Endodermal cell (in vitro differentiated cells): ENCODE measurements around the gene IRF4. TPM values are rescaled to one million over a fixed set of nuclear protein-coding genes. Genes with fewer than 3 reads are reported as not detected.

Source experiments
- DNase-seq: peaks from one replicate; pipeline ENCODE4 v3.0.0-alpha.2; 2017
- H3K27ac ChIP-seq: 2 replicates; pipeline ENCODE4 v1.5.1; 2013; ENCODE audit warnings: mild to moderate bottlenecking, low read depth, low read length, moderate library complexity
- H3K27me3 ChIP-seq: 2 replicates; pipeline ENCODE4 v1.6.1; 2013; ENCODE audit warnings: mild to moderate bottlenecking, low read length, moderate library complexity; ENCODE audit not compliant: insufficient read depth, control insufficient read depth, poor library complexity, severe bottlenecking
- H3K36me3 ChIP-seq: 2 replicates; pipeline ENCODE4 v1.7.0; 2013; ENCODE audit warnings: mild to moderate bottlenecking, low read length, moderate library complexity; ENCODE audit not compliant: control insufficient read depth, insufficient read depth
- H3K4me1 ChIP-seq: one replicate; pipeline ENCODE4 v1.7.0; 2013; ENCODE audit warnings: low read length; ENCODE audit not compliant: control insufficient read depth, insufficient read depth
- H3K4me3 ChIP-seq: 2 replicates; pipeline ENCODE4 v1.5.1; 2013; ENCODE audit warnings: mild to moderate bottlenecking, low read length, moderate library complexity
- H3K9ac ChIP-seq: 2 replicates; pipeline ENCODE4 v1.6.1; 2013; ENCODE audit warnings: mild to moderate bottlenecking, low read length, moderate library complexity; ENCODE audit not compliant: poor library complexity, severe bottlenecking; ENCODE audit errors: extremely low read depth
- H3K9me3 ChIP-seq: 2 replicates; pipeline ENCODE4 v1.6.1; 2013; ENCODE audit warnings: mild to moderate bottlenecking, low read length, moderate library complexity; ENCODE audit not compliant: control insufficient read depth
- H3K27ac Mint-ChIP-seq: 2 replicates; pipeline ENCODE4 v1.8.0; 2020; ENCODE audit warnings: mixed read lengths
- H3K27me3 Mint-ChIP-seq: 2 replicates; pipeline ENCODE4 v1.8.0; 2021; ENCODE audit warnings: mild to moderate bottlenecking, mixed read lengths; ENCODE audit not compliant: insufficient read depth
- H3K36me3 Mint-ChIP-seq: 2 replicates; pipeline ENCODE4 v1.8.0; 2020; ENCODE audit warnings: low read depth, mixed read lengths
- H3K4me1 Mint-ChIP-seq: 2 replicates; pipeline ENCODE4 v1.8.0; 2020; ENCODE audit warnings: mixed read lengths
- H3K4me3 Mint-ChIP-seq: 2 replicates; pipeline ENCODE4 v1.8.0; 2020; ENCODE audit warnings: mild to moderate bottlenecking, moderate library complexity, mixed read lengths
- H3K9me3 Mint-ChIP-seq: 2 replicates; pipeline ENCODE4 v1.8.0; 2020; ENCODE audit warnings: mild to moderate bottlenecking, mixed read lengths
- CTCF ChIP-seq: fragments of 200-600 bp; sonication (generic); conservative IDR thresholded peaks from 2 replicates; pipeline ENCODE4 v1.5.0; 2021; ENCODE audit warnings: antibody characterized with exemption, mild to moderate bottlenecking
- WGBS, 2 experiments: methylation state at CpG; one replicate each; pipeline versions ENCODE4 v1.1.5 to v1.1.7; 2013; ENCODE audit warnings: missing lambda C conversion rate in 2 of 2, mixed read lengths in 1 of 2; ENCODE audit not compliant: insufficient coverage in 1 of 2, insufficient read length in 1 of 2; 5-methylcytosine and 5-hydroxymethylcytosine counted together
- total RNA-seq, 2 donors: library from RNA; stranded (reverse); fragmentation: NEBNext Ultra II Directional in 1 of 2; extraction: Animal tissue kit (Norgen Biotek cat#: 25700) in 1 of 2; gene quantifications; 2 replicates in 1 of 2; 3 replicates in 1 of 2; pipeline ENCODE4 v1.2.1, GENCODE V29; 2021

Gene IRF4
- total RNA-seq, 2 donors from 2014 or later, result not detected

GRCh38 chr6:411402-412145, 20.0 kb downstream of the IRF4 start:
- Histone ChIP-seq H3K9me3 (peaks cover 4% of the 10 kb centered on the region), H3K4me3 (no peak overlapping the region), H3K9ac (no peak overlapping the region), H3K27ac (no peak overlapping the region), H3K36me3 (no peaks in the 10 kb centered on the region), H3K27me3 (no peaks in the 10 kb centered on the region), H3K4me1 (no peaks in the 10 kb centered on the region)
- WGBS, 2 experiments, result 82 to 91% methylated on average over 6 to 9 of the region's 10 CpGs
- H3K4me3 Mint-ChIP-seq, result no peak overlapping the region
- H3K9me3 Mint-ChIP-seq, result peaks cover 10% of the 10 kb centered on the region
- no peaks in the 10 kb centered on the region for H3K4me1 Mint-ChIP-seq
- no peaks in the 10 kb centered on the region for H3K36me3 Mint-ChIP-seq
- H3K27me3 Mint-ChIP-seq, result peaks cover 11% of the 10 kb centered on the region
- no peak for TF ChIP-seq CTCF
- DNase-seq, result no peak
- no peak overlapping the region for H3K27ac Mint-ChIP-seq

- H3K9me3 Mint-ChIP-seq, result peaks cover 10% of the 10 kb centered on the region
- H3K27ac ChIP-seq, result no peak overlapping the region
- H3K9me3 ChIP-seq, result peaks cover 4% of the 10 kb centered on the region
- DNase-seq, result no peak
- H3K27me3 ChIP-seq, result no peaks in the 10 kb centered on the region
- no peaks in the 10 kb centered on the region for H3K4me1 Mint-ChIP-seq
- no peak for TF ChIP-seq CTCF
- H3K4me3 ChIP-seq, result no peak overlapping the region
- H3K4me3 Mint-ChIP-seq, result no peak overlapping the region
- H3K4me1 ChIP-seq, result no peaks in the 10 kb centered on the region
- no peaks in the 10 kb centered on the region for H3K36me3 ChIP-seq
- 88 to 90% methylated on average over 3 of the region's 3 CpGs for WGBS, 2 experiments
- H3K27ac Mint-ChIP-seq, result no peak overlapping the region
- no peaks in the 10 kb centered on the region for H3K36me3 Mint-ChIP-seq
- peaks cover 15% of the 10 kb centered on the region for H3K27me3 Mint-ChIP-seq
- H3K9ac ChIP-seq, result no peak overlapping the region
Measured at GRCh38 chr6:412146-412886, 20.8 kb downstream of the IRF4 start.

GRCh38 chr6:414447-414846, 22.9 kb downstream of the IRF4 start:
- Histone ChIP-seq H3K9ac (no peak overlapping the region), H3K4me3 (no peak overlapping the region), H3K27ac (no peak overlapping the region), H3K27me3 (no peaks in the 10 kb centered on the region), H3K36me3 (no peaks in the 10 kb centered on the region), H3K9me3 (peaks cover 4% of the 10 kb centered on the region), H3K4me1 (no peaks in the 10 kb centered on the region)
- H3K36me3 Mint-ChIP-seq, result no peaks in the 10 kb centered on the region
- DNase-seq, result no peak
- H3K27me3 Mint-ChIP-seq, result peaks cover 26% of the 10 kb centered on the region
- H3K4me3 Mint-ChIP-seq, result no peak overlapping the region
- TF ChIP-seq CTCF, result no peak
- no peak overlapping the region for H3K27ac Mint-ChIP-seq
- no peaks in the 10 kb centered on the region for H3K4me1 Mint-ChIP-seq
- H3K9me3 Mint-ChIP-seq, result peaks cover 10% of the 10 kb centered on the region
